ENCODE data around the gene TLK1.

GRCh38 chr2:171187819-171188218 is 27.1 kb upstream of the TLK1 start:
- TF ChIP-seq, protein P1, sequence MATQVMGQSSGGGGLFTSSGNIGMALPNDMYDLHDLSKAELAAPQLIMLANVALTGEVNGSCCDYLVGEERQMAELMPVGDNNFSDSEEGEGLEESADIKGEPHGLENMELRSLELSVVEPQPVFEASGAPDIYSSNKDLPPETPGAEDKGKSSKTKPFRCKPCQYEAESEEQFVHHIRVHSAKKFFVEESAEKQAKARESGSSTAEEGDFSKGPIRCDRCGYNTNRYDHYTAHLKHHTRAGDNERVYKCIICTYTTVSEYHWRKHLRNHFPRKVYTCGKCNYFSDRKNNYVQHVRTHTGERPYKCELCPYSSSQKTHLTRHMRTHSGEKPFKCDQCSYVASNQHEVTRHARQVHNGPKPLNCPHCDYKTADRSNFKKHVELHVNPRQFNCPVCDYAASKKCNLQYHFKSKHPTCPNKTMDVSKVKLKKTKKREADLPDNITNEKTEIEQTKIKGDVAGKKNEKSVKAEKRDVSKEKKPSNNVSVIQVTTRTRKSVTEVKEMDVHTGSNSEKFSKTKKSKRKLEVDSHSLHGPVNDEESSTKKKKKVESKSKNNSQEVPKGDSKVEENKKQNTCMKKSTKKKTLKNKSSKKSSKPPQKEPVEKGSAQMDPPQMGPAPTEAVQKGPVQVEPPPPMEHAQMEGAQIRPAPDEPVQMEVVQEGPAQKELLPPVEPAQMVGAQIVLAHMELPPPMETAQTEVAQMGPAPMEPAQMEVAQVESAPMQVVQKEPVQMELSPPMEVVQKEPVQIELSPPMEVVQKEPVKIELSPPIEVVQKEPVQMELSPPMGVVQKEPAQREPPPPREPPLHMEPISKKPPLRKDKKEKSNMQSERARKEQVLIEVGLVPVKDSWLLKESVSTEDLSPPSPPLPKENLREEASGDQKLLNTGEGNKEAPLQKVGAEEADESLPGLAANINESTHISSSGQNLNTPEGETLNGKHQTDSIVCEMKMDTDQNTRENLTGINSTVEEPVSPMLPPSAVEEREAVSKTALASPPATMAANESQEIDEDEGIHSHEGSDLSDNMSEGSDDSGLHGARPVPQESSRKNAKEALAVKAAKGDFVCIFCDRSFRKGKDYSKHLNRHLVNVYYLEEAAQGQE (IDR thresholded peaks at IDR 0.05; ENCODE audit: low read depth, low read length): no peak
- no peak for TF ChIP-seq MTA3 (IDR thresholded peaks at IDR 0.05; ENCODE audit: borderline replicate concordance, low read length)
- no peak for TF ChIP-seq CTCF (IDR thresholded peaks at IDR 0.05 in 2 of 3, conservative IDR thresholded peaks at IDR 0.05 in 1 of 3; ENCODE audit: control insufficient read depth in 2 of 3, extremely low read depth in 1 of 3, insufficient read depth in 1 of 3, low read depth in 3 of 3, low read length in 3 of 3)
- TF ChIP-seq, protein P2, sequence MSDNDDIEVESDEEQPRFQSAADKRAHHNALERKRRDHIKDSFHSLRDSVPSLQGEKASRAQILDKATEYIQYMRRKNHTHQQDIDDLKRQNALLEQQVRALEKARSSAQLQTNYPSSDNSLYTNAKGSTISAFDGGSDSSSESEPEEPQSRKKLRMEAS (IDR thresholded peaks at IDR 0.05; ENCODE audit: low read depth, low read length): no peak
- TF ChIP-seq FOS (IDR thresholded peaks at IDR 0.05; ENCODE audit: borderline replicate concordance, extremely low read depth, insufficient read length): no peak
- TF ChIP-seq CEBPB (IDR thresholded peaks at IDR 0.05; ENCODE audit: borderline replicate concordance in 1 of 2, low read depth in 2 of 2, low read length in 2 of 2): no peak
